K562 (cell line): ENCODE results near the gene CRYBG1. TPM values are rescaled to one million over a fixed set of nuclear protein-coding genes. Genes with fewer than 3 reads are reported as not detected.

Experiments
- ATAC-seq: fragments of 200-7000 bp; cut with Tn5 transposase; 3 replicates; pipeline ENCODE4 v1.9.1; 2020; ENCODE audit warnings: moderate library complexity
- BruUV-seq: library from RNA; stranded (reverse); fragments of 400-500 nt; replicated peaks from 2 replicates; lab custom pipeline; 2021; lab: Mats Ljungman, UMichigan
- CTCF ChIA-PET: fragments of 300-600 bp; formaldehyde crosslinking; extraction: SDS; loops from one replicate; lab custom pipeline; 2021; ENCODE audit warnings: low intra/inter-chr PET ratio; lab: Yijun Ruan, JAX
- POLR2A ChIA-PET: fragments of 300-600, 350-650 bp; sonication (Branson Sonifier 250); formaldehyde crosslinking; extraction: SDS; loops from one replicate; lab custom pipeline; 2021; ENCODE audit warnings: antibody characterized with exemption, inconsistent platforms; lab: Yijun Ruan, JAX
- DNase-seq, 4 experiments: peaks; one replicate each; pipeline versions ENCODE4 v3.0.0 to v3.0.0-alpha.2; 2011 to 2018; ENCODE audit warnings: low spot score in 3 of 4, mixed read lengths in 3 of 4; ENCODE audit errors: extremely low read depth in 1 of 4
- FAIRE-seq: peaks from 2 replicates; lab custom pipeline; 2011; peaks lifted over from hg19 to GRCh38; lab: Jason Lieb, UNC
- H2AFZ ChIP-seq: 2 replicates; pipeline ENCODE4 v1.6.0; 2011; ENCODE audit warnings: low read depth, low read length, control low read depth, inconsistent platforms
- H3K27ac ChIP-seq: fragments of 200-600 bp; 3 replicates; pipeline ENCODE4 v1.8.0; 2011; ENCODE audit warnings: low read depth, mild to moderate bottlenecking, control low read depth, inconsistent platforms, low read length, moderate library complexity, mixed read lengths; ENCODE audit errors: extremely low read depth
- H3K27me3 ChIP-seq, 2 experiments: fragments of 300-600 bp in 1 of 2; 2 replicates in 1 of 2; 3 replicates in 1 of 2; pipeline versions ENCODE4 v1.6.0 to v1.8.0; 2011; ENCODE audit warnings: inconsistent platforms in 2 of 2, low read length in 2 of 2, mild to moderate bottlenecking in 1 of 2, mixed read lengths in 1 of 2, moderate library complexity in 1 of 2; ENCODE audit not compliant: control insufficient read depth in 2 of 2, insufficient read depth in 2 of 2
- H3K36me3 ChIP-seq: fragments of 300-600 bp; 3 replicates; pipeline ENCODE4 v1.8.0; 2011; ENCODE audit warnings: mild to moderate bottlenecking, low read length, inconsistent platforms; ENCODE audit not compliant: control insufficient read depth, insufficient read depth
- H3K4me1 ChIP-seq, 2 experiments: fragments of 200-600 bp in 1 of 2; replicated peaks in 1 of 2; 2 replicates in 1 of 2; 3 replicates in 1 of 2; pipeline versions ENCODE4 v1.5.1 to v1.8.0; 2011; ENCODE audit warnings: inconsistent platforms in 2 of 2, low read length in 2 of 2, mild to moderate bottlenecking in 1 of 2, mixed read lengths in 1 of 2, moderate library complexity in 1 of 2; ENCODE audit not compliant: control insufficient read depth in 2 of 2, insufficient read depth in 2 of 2
- H3K4me2 ChIP-seq: 2 replicates; pipeline ENCODE4 v1.6.1; 2011; ENCODE audit warnings: low read length, control low read depth, inconsistent platforms, mixed read lengths; ENCODE audit not compliant: insufficient read depth
- H3K4me3 ChIP-seq: fragments of 200-600 bp; sonication (generic), shearing (Covaris generic); 2 replicates; pipeline ENCODE4 v1.5.1; 2016; ENCODE audit warnings: control low read depth, inconsistent platforms
- H3K79me2 ChIP-seq: fragments of 200-600 bp; 3 replicates; pipeline ENCODE4 v1.8.0; 2011; ENCODE audit warnings: low read length, inconsistent platforms; ENCODE audit not compliant: control insufficient read depth, insufficient read depth
- H3K9ac ChIP-seq, 2 experiments: 2 replicates each; pipeline versions ENCODE4 v1.6.0 to v1.6.1; 2011; ENCODE audit warnings: low read depth in 2 of 2, low read length in 2 of 2, control low read depth in 1 of 2, inconsistent platforms in 1 of 2, mild to moderate bottlenecking in 1 of 2, mixed read lengths in 1 of 2; ENCODE audit not compliant: insufficient read depth in 1 of 2
- H3K9me1 ChIP-seq: one replicate; pipeline ENCODE4 v1.6.0; 2011; ENCODE audit warnings: inconsistent platforms, mild to moderate bottlenecking, low read length, moderate library complexity; ENCODE audit not compliant: control insufficient read depth, insufficient read depth
- H3K9me3 ChIP-seq: replicated peaks from 2 replicates; pipeline ENCODE4 v1.5.1; 2011; ENCODE audit warnings: low read depth, low read length, inconsistent platforms; ENCODE audit not compliant: control insufficient read depth, insufficient read depth
- H4K20me1 ChIP-seq: replicated peaks from 2 replicates; pipeline ENCODE4 v1.6.1; 2011; ENCODE audit warnings: low read length, inconsistent platforms, mixed read lengths; ENCODE audit not compliant: control insufficient read depth, insufficient read depth
- MTF1 ChIP-seq: fragments of 250-450 bp; sonication (Bioruptor Pico); IDR thresholded peaks from 2 replicates; pipeline ENCODE4 v1.9.0; 2021; ENCODE audit warnings: moderate library complexity, mild to moderate bottlenecking, inconsistent platforms, borderline replicate concordance
- in situ Hi-C: fragments of 300-500 bp; cut with MboI; formaldehyde crosslinking; loops from 4 replicates; pipeline ENCODE4 v1.15.0; 2018; ENCODE audit warnings: inconsistent platforms, mixed read lengths
- intact Hi-C: fragments of 100-400 bp; cut with micrococcal nuclease; formaldehyde crosslinking; loops from 2 replicates; pipeline ENCODE4 v1.14.2; 2022
- polyA plus RNA-seq, 8 experiments: library from polyadenylated mRNA; depleted of rRNA in 4 of 8; stranded (reverse) in 5 of 8; unstranded in 3 of 8; fragments of >200 nt; fragmentation: Nextera tagmentation in 2 of 8; fragmentation: Illumina TruSeq in 1 of 8; extraction: Ambion mirVana in 2 of 8; extraction: Trizol in 1 of 8; gene quantifications; 2 replicates each; pipeline versions ENCODE4 v1.2.1 to v1.2.3, GENCODE V29; 2011 to 2014; ENCODE audit warnings: inconsistent platforms in 1 of 8, missing spikeins in 1 of 8
- total RNA-seq, 7 experiments: library from RNA; depleted of rRNA in 6 of 7; stranded (reverse); fragments of >200 nt in 6 of 7; fragmentation: Illumina TruSeq in 2 of 7; extraction: Trizol in 2 of 7; gene quantifications; 2 replicates each; pipeline versions ENCODE4 v1.2.1 to v1.2.3, GENCODE V29; 2011 to 2021; ENCODE audit warnings: low replicate concordance in 1 of 7
- TF ChIP-seq, protein P1 (sequence below): sonication (generic); formaldehyde crosslinking; IDR thresholded peaks from 2 replicates; pipeline ENCODE4 v1.8.1; 2023; ENCODE audit warnings: mild to moderate bottlenecking, missing genetic modification reagents
- TF ChIP-seq, protein P2 (sequence below): fragments of 450-650 bp; conservative IDR thresholded peaks from 2 replicates; pipeline ENCODE4 v1.6.1; 2016; ENCODE audit warnings: missing genetic modification characterization, low read depth, mild to moderate bottlenecking, missing compliant biosample characterization, moderate library complexity

Gene CRYBG1
- total and polyA plus RNA-seq, 9 of the 15 experiments (the other 6 are each of a cell fraction or from before 2014, with no cell fraction given): 0.07 to 0.47 (median 0.11) TPM

DNA sequence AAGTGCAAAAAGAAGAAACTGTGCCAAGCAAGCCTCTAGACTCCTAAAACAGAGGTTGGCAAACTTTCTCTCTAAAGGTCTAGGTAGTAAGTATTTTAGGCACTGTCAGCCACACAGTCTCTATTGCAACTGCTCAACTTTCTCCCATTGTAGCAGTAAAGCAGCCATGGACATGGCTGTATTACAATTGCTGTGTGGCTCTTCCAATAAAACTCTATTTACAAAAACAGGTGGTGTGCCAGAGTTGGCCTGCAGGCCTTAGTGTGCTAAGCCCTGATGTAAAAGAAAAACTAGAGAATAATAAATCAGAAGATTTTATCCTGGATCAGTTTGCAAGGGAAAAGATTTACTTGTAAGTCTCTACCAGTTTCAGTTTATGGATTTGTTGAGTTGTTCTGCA is 74.0 kb downstream of the CRYBG1 start:
- in situ Hi-C loops: no loop called here
- POLR2A ChIA-PET: no interaction called here

More for the DNA sequence above, 74.0 kb downstream of the CRYBG1 start:
- H2AFZ ChIP-seq: no peak overlapping the region
- H3K27ac ChIP-seq: no peak overlapping the region
- no peak overlapping the region for H3K9ac ChIP-seq
- TF ChIP-seq, protein P1, sequence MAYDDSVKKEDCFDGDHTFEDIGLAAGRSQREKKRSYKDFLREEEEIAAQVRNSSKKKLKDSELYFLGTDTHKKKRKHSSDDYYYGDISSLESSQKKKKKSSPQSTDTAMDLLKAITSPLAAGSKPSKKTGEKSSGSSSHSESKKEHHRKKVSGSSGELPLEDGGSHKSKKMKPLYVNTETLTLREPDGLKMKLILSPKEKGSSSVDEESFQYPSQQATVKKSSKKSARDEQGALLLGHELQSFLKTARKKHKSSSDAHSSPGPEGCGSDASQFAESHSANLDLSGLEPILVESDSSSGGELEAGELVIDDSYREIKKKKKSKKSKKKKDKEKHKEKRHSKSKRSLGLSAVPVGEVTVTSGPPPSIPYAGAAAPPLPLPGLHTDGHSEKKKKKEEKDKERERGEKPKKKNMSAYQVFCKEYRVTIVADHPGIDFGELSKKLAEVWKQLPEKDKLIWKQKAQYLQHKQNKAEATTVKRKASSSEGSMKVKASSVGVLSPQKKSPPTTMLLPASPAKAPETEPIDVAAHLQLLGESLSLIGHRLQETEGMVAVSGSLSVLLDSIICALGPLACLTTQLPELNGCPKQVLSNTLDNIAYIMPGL (CRISPR knock-in tag): no peak
- no peak for TF ChIP-seq MTF1 (CRISPR knock-in tag)
- TF ChIP-seq, protein P2, sequence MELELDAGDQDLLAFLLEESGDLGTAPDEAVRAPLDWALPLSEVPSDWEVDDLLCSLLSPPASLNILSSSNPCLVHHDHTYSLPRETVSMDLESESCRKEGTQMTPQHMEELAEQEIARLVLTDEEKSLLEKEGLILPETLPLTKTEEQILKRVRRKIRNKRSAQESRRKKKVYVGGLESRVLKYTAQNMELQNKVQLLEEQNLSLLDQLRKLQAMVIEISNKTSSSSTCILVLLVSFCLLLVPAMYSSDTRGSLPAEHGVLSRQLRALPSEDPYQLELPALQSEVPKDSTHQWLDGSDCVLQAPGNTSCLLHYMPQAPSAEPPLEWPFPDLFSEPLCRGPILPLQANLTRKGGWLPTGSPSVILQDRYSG (tag): no peak
- no peaks in the 10 kb centered on the region for H3K9me1 ChIP-seq
- no peaks in the 10 kb centered on the region; a peak in 1 of 5 replicates for H3K4me1 ChIP-seq
- no TSS peak for BruUV-seq
- DNase-seq (no peak), FAIRE-seq (no peak), ATAC-seq (no peak)
- no peaks in the 10 kb centered on the region for H4K20me1 ChIP-seq
- H3K9me3 ChIP-seq: no peaks in the 10 kb centered on the region
- no peaks in the 10 kb centered on the region for H3K79me2 ChIP-seq
- intact Hi-C loops: no loop called here
- no peaks in the 10 kb centered on the region for H3K36me3 ChIP-seq
- H3K4me3 ChIP-seq: no peak overlapping the region
- H3K4me2 ChIP-seq: no peak overlapping the region
- CTCF ChIA-PET: no interaction called here
- peaks cover 10 to 27% of the 10 kb centered on the region in 2 experiments; a peak in 3 of 5 replicates for H3K27me3 ChIP-seq
